H9 (cell line): ENCODE results near the gene JUNB. TPM values are rescaled to one million over a fixed set of nuclear protein-coding genes. Genes with fewer than 3 reads are reported as not detected.

ENCODE experiments used
- DNase-seq: peaks from one replicate; pipeline ENCODE4 v3.0.0-alpha.2; 2017
- H2AFZ ChIP-seq: one replicate; pipeline ENCODE4 v1.6.1; 2013; ENCODE audit warnings: mild to moderate bottlenecking, low read length, control low read depth, moderate library complexity
- H2AK5ac ChIP-seq: 2 replicates; pipeline ENCODE4 v1.6.1; 2013; ENCODE audit warnings: low read length, control low read depth, mixed read lengths; ENCODE audit not compliant: insufficient read length
- H2BK120ac ChIP-seq: one replicate; pipeline ENCODE4 v1.6.1; 2013; ENCODE audit warnings: low read depth, mild to moderate bottlenecking, low read length, control low read depth, inconsistent platforms; ENCODE audit not compliant: poor library complexity, severe bottlenecking
- H2BK12ac ChIP-seq: 2 replicates; pipeline ENCODE4 v1.6.1; 2013; ENCODE audit warnings: low read length, control low read depth, mixed read lengths, low read depth; ENCODE audit not compliant: insufficient read length
- H2BK15ac ChIP-seq: 2 replicates; pipeline ENCODE4 v1.6.1; 2013; ENCODE audit warnings: low read depth, low read length, control low read depth
- H2BK20ac ChIP-seq: one replicate; pipeline ENCODE4 v1.6.1; 2013; ENCODE audit warnings: low read depth, mild to moderate bottlenecking, low read length, control low read depth, inconsistent platforms; ENCODE audit not compliant: poor library complexity, severe bottlenecking
- H2BK5ac ChIP-seq: 2 replicates; pipeline ENCODE4 v1.6.1; 2013; ENCODE audit warnings: low read length, control low read depth, mixed read lengths; ENCODE audit not compliant: insufficient read length
- H3K14ac ChIP-seq: 2 replicates; pipeline ENCODE4 v1.6.1; 2013; ENCODE audit warnings: low read length, control low read depth; ENCODE audit not compliant: insufficient read depth
- H3K18ac ChIP-seq: 2 replicates; pipeline ENCODE4 v1.6.1; 2013; ENCODE audit warnings: low read depth, mild to moderate bottlenecking, mixed read lengths, low read length, control low read depth; ENCODE audit not compliant: insufficient read length
- H3K23ac ChIP-seq: 2 replicates; pipeline ENCODE4 v1.6.1; 2013; ENCODE audit warnings: low read length, control low read depth, mixed read lengths, low read depth; ENCODE audit not compliant: insufficient read length
- H3K23me2 ChIP-seq: 2 replicates; pipeline ENCODE4 v1.6.1; 2013; ENCODE audit warnings: low read depth, mild to moderate bottlenecking, mixed read lengths, low read length, control low read depth; ENCODE audit not compliant: insufficient read length, poor library complexity, severe bottlenecking
- H3K27ac ChIP-seq: 2 replicates; pipeline ENCODE4 v1.5.1; 2013; ENCODE audit warnings: low read length, control low read depth, mixed read lengths, low read depth; ENCODE audit not compliant: insufficient read length
- H3K27me3 ChIP-seq: 2 replicates; pipeline ENCODE4 v1.6.1; 2013; ENCODE audit warnings: low read length, control low read depth, inconsistent platforms; ENCODE audit not compliant: insufficient read depth
- H3K4ac ChIP-seq: 2 replicates; pipeline ENCODE4 v1.6.1; 2013; ENCODE audit warnings: low read depth, mild to moderate bottlenecking, control low read depth, inconsistent platforms, low read length, moderate library complexity
- H3K4me1 ChIP-seq: 2 replicates; pipeline ENCODE4 v1.6.1; 2013; ENCODE audit warnings: low read length, control low read depth, inconsistent platforms; ENCODE audit not compliant: insufficient read depth
- H3K4me2 ChIP-seq: 2 replicates; pipeline ENCODE4 v1.6.1; 2013; ENCODE audit warnings: low read length, control low read depth, mixed read lengths; ENCODE audit not compliant: insufficient read length, insufficient read depth
- H3K56ac ChIP-seq: 2 replicates; pipeline ENCODE4 v1.6.1; 2013; ENCODE audit warnings: low read depth, mild to moderate bottlenecking, mixed read lengths, low read length, control low read depth; ENCODE audit not compliant: insufficient read length
- H3K79me1 ChIP-seq: 2 replicates; pipeline ENCODE4 v1.6.1; 2013; ENCODE audit warnings: low read depth, mild to moderate bottlenecking, moderate library complexity, low read length, control low read depth, inconsistent platforms; ENCODE audit not compliant: insufficient read depth, poor library complexity, severe bottlenecking
- H3K79me2 ChIP-seq: 2 replicates; pipeline ENCODE4 v1.6.1; 2013; ENCODE audit warnings: low read length, control low read depth, inconsistent platforms; ENCODE audit not compliant: insufficient read depth
- H3K9ac ChIP-seq: 2 replicates; pipeline ENCODE4 v1.6.1; 2013; ENCODE audit warnings: low read length, control low read depth, mixed read lengths; ENCODE audit not compliant: insufficient read length; ENCODE audit errors: extremely low read depth
- H3K9me3 ChIP-seq: one replicate; pipeline ENCODE4 v1.6.1; 2013; ENCODE audit warnings: low read depth, low read length, inconsistent platforms; ENCODE audit not compliant: control insufficient read depth
- H3T11ph ChIP-seq: one replicate; pipeline ENCODE4 v1.6.1; 2013; ENCODE audit warnings: mild to moderate bottlenecking, low read length, control low read depth, inconsistent platforms
- H4K20me1 ChIP-seq: one replicate; pipeline ENCODE4 v1.6.1; 2013; ENCODE audit not compliant: control insufficient read depth, insufficient read length, insufficient read depth
- H4K5ac ChIP-seq: 2 replicates; pipeline ENCODE4 v1.6.1; 2013; ENCODE audit warnings: low read depth, mild to moderate bottlenecking, mixed read lengths, low read length, control low read depth; ENCODE audit not compliant: insufficient read length
- H4K8ac ChIP-seq: replicated peaks from 2 replicates; pipeline ENCODE4 v1.6.1; 2013; ENCODE audit warnings: low read length, control low read depth, mixed read lengths, low read depth; ENCODE audit not compliant: insufficient read length
- H4K91ac ChIP-seq: 2 replicates; pipeline ENCODE4 v1.6.1; 2013; ENCODE audit warnings: low read depth, mild to moderate bottlenecking, moderate library complexity, mixed read lengths, low read length, control low read depth; ENCODE audit not compliant: insufficient read length
- H3K27ac Mint-ChIP-seq, 3 experiments: 2 replicates in 2 of 3; 3 replicates in 1 of 3; pipeline ENCODE4 v1.8.0; 2020 to 2021; ENCODE audit warnings: mixed read lengths in 3 of 3, mild to moderate bottlenecking in 1 of 3, moderate library complexity in 1 of 3
- H3K27me3 Mint-ChIP-seq: 2 replicates; pipeline ENCODE4 v1.8.0; 2021; ENCODE audit warnings: low read depth, mild to moderate bottlenecking, moderate library complexity, mixed read lengths
- H3K36me3 Mint-ChIP-seq, 3 experiments: 2 replicates in 2 of 3; 3 replicates in 1 of 3; pipeline ENCODE4 v1.8.0; 2020 to 2021; ENCODE audit warnings: low read depth in 3 of 3, mixed read lengths in 3 of 3; ENCODE audit not compliant: insufficient read depth in 1 of 3
- H3K4me1 Mint-ChIP-seq, 2 experiments: 2 replicates each; pipeline ENCODE4 v1.8.0; 2020; ENCODE audit warnings: mixed read lengths in 2 of 2
- H3K4me3 Mint-ChIP-seq, 2 experiments: 2 replicates in 1 of 2; 3 replicates in 1 of 2; pipeline ENCODE4 v1.8.0; 2020 to 2021; ENCODE audit warnings: mild to moderate bottlenecking in 2 of 2, mixed read lengths in 2 of 2, moderate library complexity in 1 of 2
- H3K9me3 Mint-ChIP-seq, 2 experiments: 2 replicates in 1 of 2; 3 replicates in 1 of 2; pipeline ENCODE4 v1.8.0; 2020; ENCODE audit warnings: mild to moderate bottlenecking in 2 of 2, mixed read lengths in 2 of 2, moderate library complexity in 1 of 2
- WGBS: extraction: QIAGEN DNeasy Blood & Tissue Kit; methylation state at CpG from one replicate; pipeline ENCODE4 v1.1.7; 2013; ENCODE audit warnings: missing lambda C conversion rate, low lambda C conversion rate, mixed read lengths; ENCODE audit not compliant: insufficient read length; ENCODE audit errors: extremely low coverage; 5-methylcytosine and 5-hydroxymethylcytosine counted together
- total RNA-seq: library from RNA; stranded (reverse); gene quantifications from 2 replicates; pipeline ENCODE4 v1.2.1, GENCODE V29; 2021
- TF ChIP-seq, protein P1 (sequence below): fragments of 200-600 bp; sonication (generic); conservative IDR thresholded peaks from 3 replicates; pipeline ENCODE4 v1.8.0; 2021; ENCODE audit warnings: antibody characterized with exemption, mild to moderate bottlenecking

JUNB gene
- total RNA-seq, 1 experiment from 2014 or later, result 15.9 TPM

DNA sequence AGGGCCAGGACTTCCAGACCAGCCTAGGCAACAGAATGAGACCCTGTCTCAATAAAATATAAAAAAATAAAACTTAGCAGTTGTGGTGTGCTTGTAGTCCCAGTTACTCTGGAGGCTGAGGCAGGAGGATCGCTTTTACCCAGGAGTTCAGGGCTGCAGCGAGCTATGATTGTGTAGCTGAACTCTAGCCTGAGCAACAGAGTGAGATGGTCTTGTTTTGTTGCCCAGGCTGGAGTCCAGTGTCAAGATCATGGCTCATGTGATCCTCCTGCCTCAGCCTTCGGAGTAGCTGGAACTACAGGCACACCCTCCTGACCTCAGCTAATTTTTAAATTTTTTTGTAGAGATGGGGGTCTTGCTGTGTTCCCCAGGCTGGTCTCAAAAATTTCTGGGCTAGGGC, 4.3 kb upstream of the JUNB start:
- Histone ChIP-seq H3K4me1 (peaks cover 6% of the 10 kb centered on the region), H3K4me2 (no peak overlapping the region), H3K79me2 (no peaks in the 10 kb centered on the region), H2BK20ac (no peak overlapping the region), H3K14ac (no peak overlapping the region), H3T11ph (no peak overlapping the region), H2AFZ (no peak overlapping the region), H3K18ac (no peak overlapping the region), H3K9me3 (no peaks in the 10 kb centered on the region), H2AK5ac (no peak overlapping the region), H3K27ac (no peak overlapping the region), H4K91ac (no peak overlapping the region), H2BK120ac (no peak overlapping the region), H2BK12ac (no peak overlapping the region), H3K79me1 (no peaks in the 10 kb centered on the region), H3K4ac (no peak overlapping the region), H4K5ac (no peak overlapping the region), H3K27me3 (no peaks in the 10 kb centered on the region; the same call in 1 of the 2 replicates), H2BK5ac (no peak overlapping the region), H4K8ac (no peak overlapping the region), H2BK15ac (no peak overlapping the region), H3K23ac (no peak overlapping the region), H3K9ac (no peak overlapping the region), H3K23me2 (peaks cover 33% of the 10 kb centered on the region), H3K56ac (no peak overlapping the region), H4K20me1 (no peaks in the 10 kb centered on the region)
- no CpG with 5 or more reads among the region's 3 CpGs for WGBS
- peaks cover 6% of the 10 kb centered on the region for H3K27me3 Mint-ChIP-seq
- no peak overlapping the region; a peak in 1 of 5 replicates for H3K4me3 Mint-ChIP-seq
- no peak overlapping the region for H3K27ac Mint-ChIP-seq
- TF ChIP-seq, protein P1, sequence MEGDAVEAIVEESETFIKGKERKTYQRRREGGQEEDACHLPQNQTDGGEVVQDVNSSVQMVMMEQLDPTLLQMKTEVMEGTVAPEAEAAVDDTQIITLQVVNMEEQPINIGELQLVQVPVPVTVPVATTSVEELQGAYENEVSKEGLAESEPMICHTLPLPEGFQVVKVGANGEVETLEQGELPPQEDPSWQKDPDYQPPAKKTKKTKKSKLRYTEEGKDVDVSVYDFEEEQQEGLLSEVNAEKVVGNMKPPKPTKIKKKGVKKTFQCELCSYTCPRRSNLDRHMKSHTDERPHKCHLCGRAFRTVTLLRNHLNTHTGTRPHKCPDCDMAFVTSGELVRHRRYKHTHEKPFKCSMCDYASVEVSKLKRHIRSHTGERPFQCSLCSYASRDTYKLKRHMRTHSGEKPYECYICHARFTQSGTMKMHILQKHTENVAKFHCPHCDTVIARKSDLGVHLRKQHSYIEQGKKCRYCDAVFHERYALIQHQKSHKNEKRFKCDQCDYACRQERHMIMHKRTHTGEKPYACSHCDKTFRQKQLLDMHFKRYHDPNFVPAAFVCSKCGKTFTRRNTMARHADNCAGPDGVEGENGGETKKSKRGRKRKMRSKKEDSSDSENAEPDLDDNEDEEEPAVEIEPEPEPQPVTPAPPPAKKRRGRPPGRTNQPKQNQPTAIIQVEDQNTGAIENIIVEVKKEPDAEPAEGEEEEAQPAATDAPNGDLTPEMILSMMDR, result no peak
- no peaks in the 10 kb centered on the region for H3K9me3 Mint-ChIP-seq
- H3K36me3 Mint-ChIP-seq, result no peaks in the 10 kb centered on the region
- DNase-seq, result no peak
- peaks cover 30 to 31% of the 10 kb centered on the region in 2 experiments for H3K4me1 Mint-ChIP-seq
